HEK293 (cell line): ENCODE measurements around the gene EDIL3.

Experiments
- CTCF ChIA-PET: fragments of 350-600 bp; formaldehyde crosslinking; extraction: SDS; loops from one replicate; lab custom pipeline; 2021; ENCODE audit warnings: antibody characterized with exemption; lab: Yijun Ruan, JAX
- POLR2A ChIA-PET: fragments of 300-600 bp; formaldehyde crosslinking; extraction: SDS; loops from one replicate; lab custom pipeline; 2020; ENCODE audit warnings: antibody characterized with exemption, inconsistent platforms; lab: Yijun Ruan, JAX
- H3K27ac ChIP-seq: fragments of 200-500 bp; sonication (Bioruptor generic); 2 replicates; pipeline ENCODE4 v1.5.1; 2014; ENCODE audit warnings: low read depth, low read length, control low read depth, inconsistent platforms; ENCODE audit errors: extremely low read depth
- H3K36me3 ChIP-seq, 2 experiments: fragments of 200-500 bp in 1 of 2; sonication (Bioruptor generic) in 1 of 2; 1 replicate in 1 of 2; 2 replicates in 1 of 2; pipeline ENCODE4 v1.5.1; 2014 to 2017; ENCODE audit warnings: inconsistent platforms in 2 of 2, low read length in 2 of 2; ENCODE audit not compliant: control insufficient read depth in 2 of 2, insufficient read depth in 1 of 2
- H3K4me1 ChIP-seq: fragments of 200-500 bp; sonication (Bioruptor generic); 2 replicates; pipeline ENCODE4 v1.5.1; 2014; ENCODE audit warnings: mild to moderate bottlenecking, low read length, inconsistent platforms; ENCODE audit not compliant: control insufficient read depth, insufficient read depth
- H3K4me3 ChIP-seq: 2 replicates; pipeline ENCODE4 v1.5.1; 2011; ENCODE audit warnings: low read depth, mild to moderate bottlenecking, control low read depth, low read length, moderate library complexity
- H3K9me3 ChIP-seq: fragments of 200-500 bp; sonication (Bioruptor generic); 2 replicates; pipeline ENCODE4 v1.5.1; 2014; ENCODE audit warnings: low read depth, low read length, inconsistent platforms; ENCODE audit not compliant: control insufficient read depth, insufficient read depth
- FEZF1 ChIP-seq: fragments of 450-650 bp; formaldehyde crosslinking; IDR thresholded peaks from 2 replicates; pipeline ENCODE4 v1.5.1; 2016; ENCODE audit warnings: missing biosample characterization, missing genetic modification characterization
- GLIS2 ChIP-seq: fragments of 450-650 bp; formaldehyde crosslinking; IDR thresholded peaks from 2 replicates; pipeline ENCODE4 v1.5.1; 2016; ENCODE audit warnings: missing biosample characterization, missing genetic modification characterization
- KLF1 ChIP-seq: fragments of 450-650 bp; formaldehyde crosslinking; IDR thresholded peaks from 2 replicates; pipeline ENCODE4 v1.5.1; 2016; ENCODE audit warnings: missing biosample characterization, missing genetic modification characterization
- KLF8 ChIP-seq: fragments of 450-650 bp; formaldehyde crosslinking; IDR thresholded peaks from 2 replicates; pipeline ENCODE4 v1.5.1; 2016; ENCODE audit warnings: missing biosample characterization, missing genetic modification characterization
- PRDM1 ChIP-seq: fragments of 450-650 bp; formaldehyde crosslinking; IDR thresholded peaks from 2 replicates; pipeline ENCODE4; 2016; ENCODE audit warnings: missing biosample characterization, missing genetic modification characterization
- SP3 ChIP-seq: fragments of 450-650 bp; formaldehyde crosslinking; IDR thresholded peaks from 2 replicates; pipeline ENCODE4 v1.5.1; 2016; ENCODE audit warnings: missing biosample characterization, missing genetic modification characterization
- SP7 ChIP-seq: fragments of 450-650 bp; formaldehyde crosslinking; IDR thresholded peaks from 2 replicates; pipeline ENCODE4 v1.5.1; 2016; ENCODE audit warnings: missing biosample characterization, missing genetic modification characterization
- WT1 ChIP-seq: fragments of 450-650 bp; formaldehyde crosslinking; IDR thresholded peaks from 2 replicates; pipeline ENCODE4 v1.5.1; 2016; ENCODE audit warnings: missing biosample characterization, missing genetic modification characterization
- ZBTB17 ChIP-seq: fragments of 450-650 bp; formaldehyde crosslinking; IDR thresholded peaks from 2 replicates; pipeline ENCODE4 v1.5.1; 2016; ENCODE audit warnings: missing biosample characterization, missing genetic modification characterization
- ZBTB20 ChIP-seq: fragments of 450-650 bp; formaldehyde crosslinking; IDR thresholded peaks from 2 replicates; pipeline ENCODE4 v1.5.1; 2016; ENCODE audit warnings: missing biosample characterization, missing genetic modification characterization
- ZEB2 ChIP-seq: fragments of 450-650 bp; formaldehyde crosslinking; IDR thresholded peaks from 2 replicates; pipeline ENCODE4 v1.5.1; 2016; ENCODE audit warnings: missing biosample characterization, missing genetic modification characterization
- ZNF16 ChIP-seq: fragments of 450-650 bp; formaldehyde crosslinking; IDR thresholded peaks from 2 replicates; pipeline ENCODE4 v1.5.1; 2016; ENCODE audit warnings: low read depth, missing biosample characterization, missing genetic modification characterization
- ZNF354C ChIP-seq: fragments of 450-650 bp; formaldehyde crosslinking; IDR thresholded peaks from 2 replicates; pipeline ENCODE4 v1.5.1; 2016; ENCODE audit warnings: missing biosample characterization, missing genetic modification characterization, low read depth, borderline replicate concordance
- ZNF623 ChIP-seq: fragments of 450-650 bp; formaldehyde crosslinking; IDR thresholded peaks from 2 replicates; pipeline ENCODE4 v1.5.1; 2016; ENCODE audit warnings: missing biosample characterization, missing genetic modification characterization
- ZNF626 ChIP-seq: fragments of 450-650 bp; sonication (Bioruptor Pico); formaldehyde crosslinking; IDR thresholded peaks from 2 replicates; pipeline ENCODE4 v1.5.1; 2018; ENCODE audit warnings: missing biosample characterization, missing genetic modification characterization, inconsistent platforms
- ZNF768 ChIP-seq: fragments of 450-650 bp; formaldehyde crosslinking; IDR thresholded peaks from 2 replicates; pipeline ENCODE4 v1.5.1; 2018; ENCODE audit warnings: missing biosample characterization, mild to moderate bottlenecking, missing genetic modification characterization
- ZSCAN16 ChIP-seq: fragments of 450-650 bp; formaldehyde crosslinking; IDR thresholded peaks from 2 replicates; pipeline ENCODE4 v1.5.1; 2016; ENCODE audit warnings: missing biosample characterization, missing genetic modification characterization
- ZXDB ChIP-seq: fragments of 450-650 bp; formaldehyde crosslinking; IDR thresholded peaks from 2 replicates; pipeline ENCODE4 v1.5.1; 2016; ENCODE audit warnings: missing biosample characterization, missing genetic modification characterization
- TF ChIP-seq, protein P1 (sequence below): fragments of 450-650 bp; formaldehyde crosslinking; IDR thresholded peaks from 2 replicates; pipeline ENCODE4 v1.5.1; 2016; ENCODE audit warnings: missing biosample characterization, missing genetic modification characterization
- TF ChIP-seq, protein P2 (sequence below): fragments of 450-650 bp; formaldehyde crosslinking; optimal IDR thresholded peaks from 2 replicates; pipeline ENCODE3; 2016; ENCODE audit warnings: missing biosample characterization, mild to moderate bottlenecking, missing genetic modification characterization
- TF ChIP-seq, protein P3 (sequence below): fragments of 450-650 bp; formaldehyde crosslinking; IDR thresholded peaks from 2 replicates; pipeline ENCODE4 v1.5.1; 2016; ENCODE audit warnings: missing biosample characterization, missing genetic modification characterization
- TF ChIP-seq, protein P4 (sequence below): fragments of 450-650 bp; formaldehyde crosslinking; IDR thresholded peaks from 2 replicates; pipeline ENCODE4 v1.5.1; 2016; ENCODE audit warnings: missing biosample characterization, missing genetic modification characterization
- TF ChIP-seq, protein P5 (sequence below): fragments of 450-650 bp; formaldehyde crosslinking; IDR thresholded peaks from 2 replicates; pipeline ENCODE4 v1.5.1; 2017; ENCODE audit warnings: missing biosample characterization, mild to moderate bottlenecking, missing genetic modification characterization, moderate library complexity
- TF ChIP-seq, protein P6 (sequence below): fragments of 450-650 bp; formaldehyde crosslinking; IDR thresholded peaks from 2 replicates; pipeline ENCODE4 v1.5.1; 2016; ENCODE audit warnings: missing biosample characterization, missing genetic modification characterization

Gene EDIL3

DNA sequence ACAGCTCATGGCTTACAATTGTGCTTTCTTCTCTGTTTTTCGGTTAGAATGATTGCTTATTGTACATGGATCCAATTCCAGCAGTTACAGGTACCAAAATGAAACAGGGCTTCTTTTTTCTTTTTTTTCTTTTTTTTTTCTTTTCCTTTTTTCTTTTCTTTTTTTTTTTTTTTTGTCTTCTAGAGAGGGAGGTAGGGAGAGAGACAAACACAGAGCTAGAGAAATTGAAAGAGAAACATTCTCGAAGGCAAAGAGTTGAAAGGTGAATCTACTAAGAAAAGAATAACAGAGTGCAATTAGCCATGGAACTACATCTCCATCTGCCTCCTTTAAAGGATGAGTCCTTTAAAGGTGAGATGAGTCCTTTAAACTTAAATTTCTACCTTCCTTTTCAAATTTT lies 1.0 kb upstream of the EDIL3 start:
- H3K4me1 ChIP-seq, result no peaks in the 10 kb centered on the region
- H3K4me3 ChIP-seq, result no peak overlapping the region
- ChIA-PET CTCF (no interaction called here), POLR2A (interaction anchor here (0.6 to 1.8 kb wide), 5 partner anchors 12 to 460 kb away, joined by 3 to 6 read pairs (median 4); no protein-coding TSS in a partner anchor)
- H3K36me3 ChIP-seq, result no peaks in the 10 kb centered on the region
- no peak for TF ChIP-seq PRDM1
- TF ChIP-seq ZSCAN16 (tag by site-specific recombination), result no peak
- no peak for TF ChIP-seq ZEB2 (tag by site-specific recombination)
- TF ChIP-seq ZNF768, result no peak
- H3K27ac ChIP-seq, result no peak overlapping the region
- no peaks in the 10 kb centered on the region for H3K9me3 ChIP-seq

DNA sequence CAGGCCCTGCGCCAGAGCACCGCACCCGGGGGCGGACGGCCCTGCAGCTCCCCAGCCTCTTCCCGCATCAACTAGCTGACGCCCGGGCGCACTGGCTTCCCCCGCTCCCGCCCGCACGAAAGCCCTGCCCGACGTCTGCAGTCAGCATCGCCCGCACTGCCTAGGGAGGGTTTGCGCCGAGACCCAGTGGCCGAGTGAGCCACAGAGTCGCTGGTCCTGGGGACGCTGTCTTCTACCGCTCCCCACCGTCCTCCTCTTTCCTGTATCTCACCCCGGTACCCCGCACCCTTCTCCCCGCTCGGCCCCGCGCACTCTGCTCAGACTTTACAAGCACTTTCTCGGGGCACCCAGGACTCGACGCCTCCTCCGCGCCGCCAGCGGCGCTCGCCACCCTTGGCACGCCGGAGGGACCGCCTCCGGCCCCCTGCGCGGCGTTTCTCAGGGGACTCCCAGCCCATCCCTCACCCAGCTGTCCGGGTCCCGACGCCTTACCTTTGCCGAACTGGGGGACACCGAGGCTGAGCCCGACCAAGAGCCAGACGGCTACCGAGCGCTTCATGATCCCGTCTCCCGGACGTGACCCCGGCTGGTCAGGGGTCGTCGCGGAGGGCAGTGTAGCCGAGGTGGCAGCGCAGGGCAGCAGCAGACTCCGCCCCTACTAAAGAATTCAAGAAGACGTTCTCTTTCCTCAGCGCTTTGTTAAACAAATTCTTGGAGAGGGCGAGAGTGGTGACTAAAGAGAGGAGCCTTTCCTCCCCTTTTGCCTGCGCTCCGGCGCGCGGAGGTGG lies 670 bp downstream of the EDIL3 start:
- H3K27ac ChIP-seq, result peak overlapping the region; percentile 95
- peaks cover 6% of the 10 kb centered on the region; the same call in 1 of the 2 replicates for H3K4me1 ChIP-seq
- H3K36me3 ChIP-seq, result no peaks in the 10 kb centered on the region
- H3K9me3 ChIP-seq, result no peaks in the 10 kb centered on the region
- CTCF ChIA-PET, result interaction anchor here (0.7 to 1.2 kb wide), 4 partner anchors 16 to 666 kb away, joined by 3 to 4 read pairs (median 4); no protein-coding TSS in a partner anchor
- peak overlapping the region; percentile 87 for H3K4me3 ChIP-seq
- POLR2A ChIA-PET, result interaction anchor here (1.7 to 1.8 kb wide), 2 partner anchors 13 to 14 kb away, joined by 4 to 5 read pairs; no protein-coding TSS in a partner anchor
- TF ChIP-seq ZNF354C, result no peak
- TF ChIP-seq, protein P1, sequence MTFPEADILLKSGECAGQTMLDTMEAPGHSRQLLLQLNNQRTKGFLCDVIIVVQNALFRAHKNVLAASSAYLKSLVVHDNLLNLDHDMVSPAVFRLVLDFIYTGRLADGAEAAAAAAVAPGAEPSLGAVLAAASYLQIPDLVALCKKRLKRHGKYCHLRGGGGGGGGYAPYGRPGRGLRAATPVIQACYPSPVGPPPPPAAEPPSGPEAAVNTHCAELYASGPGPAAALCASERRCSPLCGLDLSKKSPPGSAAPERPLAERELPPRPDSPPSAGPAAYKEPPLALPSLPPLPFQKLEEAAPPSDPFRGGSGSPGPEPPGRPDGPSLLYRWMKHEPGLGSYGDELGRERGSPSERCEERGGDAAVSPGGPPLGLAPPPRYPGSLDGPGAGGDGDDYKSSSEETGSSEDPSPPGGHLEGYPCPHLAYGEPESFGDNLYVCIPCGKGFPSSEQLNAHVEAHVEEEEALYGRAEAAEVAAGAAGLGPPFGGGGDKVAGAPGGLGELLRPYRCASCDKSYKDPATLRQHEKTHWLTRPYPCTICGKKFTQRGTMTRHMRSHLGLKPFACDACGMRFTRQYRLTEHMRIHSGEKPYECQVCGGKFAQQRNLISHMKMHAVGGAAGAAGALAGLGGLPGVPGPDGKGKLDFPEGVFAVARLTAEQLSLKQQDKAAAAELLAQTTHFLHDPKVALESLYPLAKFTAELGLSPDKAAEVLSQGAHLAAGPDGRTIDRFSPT, result no peak
- no peak for TF ChIP-seq ZNF16
- peak; percentile 51 for TF ChIP-seq SP3 (tag by site-specific recombination)
- peak; percentile 90 for TF ChIP-seq ZXDB
- TF ChIP-seq, protein P2, sequence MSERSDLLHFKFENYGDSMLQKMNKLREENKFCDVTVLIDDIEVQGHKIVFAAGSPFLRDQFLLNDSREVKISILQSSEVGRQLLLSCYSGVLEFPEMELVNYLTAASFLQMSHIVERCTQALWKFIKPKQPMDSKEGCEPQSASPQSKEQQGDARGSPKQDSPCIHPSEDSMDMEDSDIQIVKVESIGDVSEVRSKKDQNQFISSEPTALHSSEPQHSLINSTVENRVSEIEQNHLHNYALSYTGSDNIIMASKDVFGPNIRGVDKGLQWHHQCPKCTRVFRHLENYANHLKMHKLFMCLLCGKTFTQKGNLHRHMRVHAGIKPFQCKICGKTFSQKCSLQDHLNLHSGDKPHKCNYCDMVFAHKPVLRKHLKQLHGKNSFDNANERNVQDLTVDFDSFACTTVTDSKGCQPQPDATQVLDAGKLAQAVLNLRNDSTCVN (tag by site-specific recombination), result peak; percentile 88
- peak; percentile 62; the same call in 1 of the 2 replicates for TF ChIP-seq KLF8
- no peak for TF ChIP-seq ZNF626 (tag by site-specific recombination)
- TF ChIP-seq ZBTB17 (tag by site-specific recombination), result peak; percentile 59
- TF ChIP-seq WT1, result no peak
- TF ChIP-seq GLIS2 (tag by site-specific recombination), result peak; percentile 94
- no peak for TF ChIP-seq FEZF1 (tag by site-specific recombination)
- TF ChIP-seq, protein P3, sequence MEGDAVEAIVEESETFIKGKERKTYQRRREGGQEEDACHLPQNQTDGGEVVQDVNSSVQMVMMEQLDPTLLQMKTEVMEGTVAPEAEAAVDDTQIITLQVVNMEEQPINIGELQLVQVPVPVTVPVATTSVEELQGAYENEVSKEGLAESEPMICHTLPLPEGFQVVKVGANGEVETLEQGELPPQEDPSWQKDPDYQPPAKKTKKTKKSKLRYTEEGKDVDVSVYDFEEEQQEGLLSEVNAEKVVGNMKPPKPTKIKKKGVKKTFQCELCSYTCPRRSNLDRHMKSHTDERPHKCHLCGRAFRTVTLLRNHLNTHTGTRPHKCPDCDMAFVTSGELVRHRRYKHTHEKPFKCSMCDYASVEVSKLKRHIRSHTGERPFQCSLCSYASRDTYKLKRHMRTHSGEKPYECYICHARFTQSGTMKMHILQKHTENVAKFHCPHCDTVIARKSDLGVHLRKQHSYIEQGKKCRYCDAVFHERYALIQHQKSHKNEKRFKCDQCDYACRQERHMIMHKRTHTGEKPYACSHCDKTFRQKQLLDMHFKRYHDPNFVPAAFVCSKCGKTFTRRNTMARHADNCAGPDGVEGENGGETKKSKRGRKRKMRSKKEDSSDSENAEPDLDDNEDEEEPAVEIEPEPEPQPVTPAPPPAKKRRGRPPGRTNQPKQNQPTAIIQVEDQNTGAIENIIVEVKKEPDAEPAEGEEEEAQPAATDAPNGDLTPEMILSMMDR, result peak; percentile 71
- TF ChIP-seq, protein P4, sequence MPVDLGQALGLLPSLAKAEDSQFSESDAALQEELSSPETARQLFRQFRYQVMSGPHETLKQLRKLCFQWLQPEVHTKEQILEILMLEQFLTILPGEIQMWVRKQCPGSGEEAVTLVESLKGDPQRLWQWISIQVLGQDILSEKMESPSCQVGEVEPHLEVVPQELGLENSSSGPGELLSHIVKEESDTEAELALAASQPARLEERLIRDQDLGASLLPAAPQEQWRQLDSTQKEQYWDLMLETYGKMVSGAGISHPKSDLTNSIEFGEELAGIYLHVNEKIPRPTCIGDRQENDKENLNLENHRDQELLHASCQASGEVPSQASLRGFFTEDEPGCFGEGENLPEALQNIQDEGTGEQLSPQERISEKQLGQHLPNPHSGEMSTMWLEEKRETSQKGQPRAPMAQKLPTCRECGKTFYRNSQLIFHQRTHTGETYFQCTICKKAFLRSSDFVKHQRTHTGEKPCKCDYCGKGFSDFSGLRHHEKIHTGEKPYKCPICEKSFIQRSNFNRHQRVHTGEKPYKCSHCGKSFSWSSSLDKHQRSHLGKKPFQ (tag by site-specific recombination), result no peak
- TF ChIP-seq, protein P5, sequence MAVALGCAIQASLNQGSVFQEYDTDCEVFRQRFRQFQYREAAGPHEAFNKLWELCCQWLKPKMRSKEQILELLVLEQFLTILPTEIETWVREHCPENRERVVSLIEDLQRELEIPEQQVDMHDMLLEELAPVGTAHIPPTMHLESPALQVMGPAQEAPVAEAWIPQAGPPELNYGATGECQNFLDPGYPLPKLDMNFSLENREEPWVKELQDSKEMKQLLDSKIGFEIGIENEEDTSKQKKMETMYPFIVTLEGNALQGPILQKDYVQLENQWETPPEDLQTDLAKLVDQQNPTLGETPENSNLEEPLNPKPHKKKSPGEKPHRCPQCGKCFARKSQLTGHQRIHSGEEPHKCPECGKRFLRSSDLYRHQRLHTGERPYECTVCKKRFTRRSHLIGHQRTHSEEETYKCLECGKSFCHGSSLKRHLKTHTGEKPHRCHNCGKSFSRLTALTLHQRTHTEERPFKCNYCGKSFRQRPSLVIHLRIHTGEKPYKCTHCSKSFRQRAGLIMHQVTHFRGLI (tag by site-specific recombination), result 0 out of 2 replicates have a peak, but pooled peaks have one; percentile 10
- 0 out of 2 replicates have a peak, but pooled peaks have one; percentile 41 for TF ChIP-seq SP7 (tag by site-specific recombination)
- TF ChIP-seq KLF1 (tag by site-specific recombination), result peak; percentile 47; the same call in 1 of the 2 replicates
- no peak for TF ChIP-seq ZNF623 (tag by site-specific recombination)
- TF ChIP-seq, protein P6, sequence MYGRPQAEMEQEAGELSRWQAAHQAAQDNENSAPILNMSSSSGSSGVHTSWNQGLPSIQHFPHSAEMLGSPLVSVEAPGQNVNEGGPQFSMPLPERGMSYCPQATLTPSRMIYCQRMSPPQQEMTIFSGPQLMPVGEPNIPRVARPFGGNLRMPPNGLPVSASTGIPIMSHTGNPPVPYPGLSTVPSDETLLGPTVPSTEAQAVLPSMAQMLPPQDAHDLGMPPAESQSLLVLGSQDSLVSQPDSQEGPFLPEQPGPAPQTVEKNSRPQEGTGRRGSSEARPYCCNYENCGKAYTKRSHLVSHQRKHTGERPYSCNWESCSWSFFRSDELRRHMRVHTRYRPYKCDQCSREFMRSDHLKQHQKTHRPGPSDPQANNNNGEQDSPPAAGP (tag by site-specific recombination), result 0 out of 2 replicates have a peak, but pooled peaks have one; percentile 50
- TF ChIP-seq ZBTB20 (tag by site-specific recombination), result peak; percentile 97
